GM18861 (cell line): Measurements from ENCODE around the gene CCL24.
"Not testable (repeated sequence)": the region's sequence is repeated elsewhere in the genome, so short reads cannot be mapped to it uniquely, and the experiment has no call there.

Experiments
- ATAC-seq: cut with Tn5 transposase; IDR thresholded peaks from one replicate; pipeline ENCODE4 v1.9.1; 2021; ENCODE audit not compliant: unreplicated experiment

CCL24 gene

GRCh38 chr7:75820688-75821087 lies 7.1 kb upstream of the CCL24 start:
- no peak for ATAC-seq

DNA sequence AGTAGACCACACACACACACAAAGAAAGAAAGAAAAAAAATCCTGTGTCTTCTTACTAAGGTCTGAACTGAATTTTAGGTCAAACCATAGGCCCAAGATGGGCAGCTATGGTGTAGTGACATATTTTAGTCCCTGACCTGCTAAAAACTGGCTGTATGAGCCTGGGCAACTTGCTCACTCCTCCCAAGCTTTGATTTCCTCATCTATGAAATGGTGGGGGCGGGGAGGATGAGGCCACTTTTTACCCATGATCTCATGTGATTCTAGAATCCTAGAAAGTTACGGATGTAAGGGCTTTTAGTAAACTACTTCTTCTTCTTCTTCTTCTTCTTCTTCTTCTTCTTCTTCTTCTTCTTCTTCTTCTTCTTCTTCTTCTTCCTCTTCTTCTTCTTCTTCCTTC lies 6.1 kb upstream of the CCL24 start:
- no peak for ATAC-seq

- no peak for ATAC-seq
Measured at GRCh38 chr7:75818472-75818871, 4.9 kb upstream of the CCL24 start.

DNA sequence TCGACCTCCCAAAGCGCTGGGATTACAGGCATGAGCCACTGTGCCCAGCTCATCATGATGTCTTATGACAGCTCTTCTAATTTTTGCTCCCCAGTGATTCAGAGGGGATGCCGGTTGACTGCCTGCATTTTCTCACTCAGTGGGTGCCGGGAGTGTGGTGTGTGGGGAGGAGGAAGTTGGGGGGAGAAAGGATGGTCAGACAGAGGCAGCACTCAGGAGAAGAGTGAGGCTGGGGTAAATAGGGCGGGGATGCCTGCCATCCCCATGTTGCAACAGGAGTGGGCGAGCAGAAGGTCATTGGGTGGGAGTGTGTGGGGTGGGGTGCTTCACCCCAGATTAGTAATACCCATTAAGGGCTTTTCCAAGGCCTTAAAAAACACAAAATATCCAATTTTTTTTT lies 3.5 kb upstream of the CCL24 start:
- no peak for ATAC-seq

GRCh38 chr7:75815418-75816064 lies 1.9 kb upstream of the CCL24 start:
- ATAC-seq, result no peak

DNA sequence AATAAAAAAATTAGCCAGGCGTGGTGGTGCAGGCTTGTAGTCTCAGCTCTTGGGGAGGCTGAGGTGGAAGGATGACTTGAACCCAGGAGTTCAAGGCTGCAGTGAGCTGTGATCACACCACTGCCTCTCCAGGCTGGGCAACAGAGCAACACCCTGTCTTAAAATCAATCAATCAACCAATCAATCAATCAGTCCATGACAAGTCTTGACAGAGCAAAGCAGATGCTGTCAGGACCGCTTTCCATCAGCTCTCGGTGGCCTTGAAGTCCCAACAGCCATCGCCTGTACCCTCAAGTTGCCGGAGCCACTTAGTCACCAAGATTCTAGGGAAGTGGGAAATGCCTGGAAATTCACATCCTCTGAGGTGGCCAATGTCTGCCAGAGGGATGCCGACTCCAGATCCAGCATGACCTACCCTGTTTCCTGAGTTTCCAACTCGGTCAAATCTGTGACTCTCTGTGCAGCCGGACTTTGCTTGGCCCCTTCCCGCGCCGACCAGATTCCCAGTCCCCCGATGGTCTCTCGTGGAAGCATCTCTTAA lies 871 bp upstream of the CCL24 start:
- no peak for ATAC-seq

- no peak for ATAC-seq
Measured at GRCh38 chr7:75813084-75813483, 522 bp downstream of the CCL24 start.

- ATAC-seq, result no peak
Measured at GRCh38 chr7:75811894-75812678, 1.5 kb downstream of the CCL24 start.

- ATAC-seq, result no peak
Measured at GRCh38 chr7:75809396-75809795, 4.2 kb downstream of the CCL24 start.

- no peak for ATAC-seq
Measured at GRCh38 chr7:75808106-75808505, 5.5 kb downstream of the CCL24 start.

DNA sequence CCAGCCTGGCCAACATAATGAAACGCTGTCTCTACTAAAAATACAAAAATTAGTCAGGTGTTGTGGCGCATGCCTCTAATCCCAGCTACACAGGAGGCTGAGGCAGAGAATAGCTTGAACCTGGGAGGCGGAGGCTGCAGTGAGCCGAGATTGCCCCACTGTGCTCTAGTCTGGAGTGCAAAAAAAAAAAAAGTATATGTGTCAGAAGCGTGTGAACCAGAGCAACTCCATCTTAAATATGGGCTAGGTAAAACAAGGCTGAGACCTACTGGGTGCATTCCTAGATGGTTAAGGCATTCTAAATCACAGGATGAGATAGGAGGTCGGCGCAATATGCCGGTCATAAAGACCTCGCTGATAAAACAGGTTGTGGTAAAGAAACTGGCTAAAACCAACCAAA lies 6.2 kb downstream of the CCL24 start:
- no peak for ATAC-seq

DNA sequence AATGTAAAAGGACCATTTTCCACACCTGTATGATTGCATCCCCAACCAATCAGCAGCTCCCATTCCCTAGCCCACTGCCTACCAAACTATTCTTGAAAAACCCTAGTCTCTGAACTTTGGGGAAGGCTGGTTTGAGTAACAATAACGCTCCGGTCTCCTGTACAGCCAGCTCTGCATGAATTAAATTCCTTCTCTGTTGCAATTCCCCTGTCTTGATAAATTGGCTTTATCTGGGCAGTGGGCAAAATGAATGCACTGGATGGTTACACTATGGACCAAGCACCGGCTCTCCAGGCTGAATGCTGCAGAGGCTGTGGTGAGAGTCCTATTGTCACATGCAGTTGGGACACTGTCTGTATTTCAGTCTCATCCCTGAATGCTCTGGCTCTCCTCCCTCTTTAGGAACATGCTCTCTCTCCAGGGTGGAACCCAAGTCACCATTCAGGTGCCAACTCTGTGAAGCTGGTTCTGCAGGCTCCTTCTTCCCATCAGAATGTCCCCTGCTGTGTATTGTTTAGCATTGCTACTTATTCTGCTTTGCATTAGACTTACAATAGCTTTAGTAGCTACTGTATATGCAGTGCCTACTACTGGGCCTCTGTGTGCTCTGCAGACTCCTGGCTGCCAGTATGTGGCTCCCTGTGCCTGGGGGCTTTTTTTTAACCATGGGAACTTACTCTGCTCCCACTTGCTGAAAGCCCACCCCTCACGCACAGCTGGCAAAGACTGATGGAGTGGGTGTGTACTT lies 6.9 kb downstream of the CCL24 start:
- ATAC-seq, result no peak

- ATAC-seq, result no peak
Measured at GRCh38 chr7:75804705-75805104, 8.9 kb downstream of the CCL24 start.

GRCh38 chr7:75804004-75804403 lies 9.6 kb downstream of the CCL24 start:
- ATAC-seq, result no peak

GRCh38 chr7:75802552-75802821 lies 11.1 kb downstream of the CCL24 start:
- ATAC-seq, result no peak

GRCh38 chr7:75798770-75799169 lies 14.8 kb downstream of the CCL24 start:
- ATAC-seq, result no peak

DNA sequence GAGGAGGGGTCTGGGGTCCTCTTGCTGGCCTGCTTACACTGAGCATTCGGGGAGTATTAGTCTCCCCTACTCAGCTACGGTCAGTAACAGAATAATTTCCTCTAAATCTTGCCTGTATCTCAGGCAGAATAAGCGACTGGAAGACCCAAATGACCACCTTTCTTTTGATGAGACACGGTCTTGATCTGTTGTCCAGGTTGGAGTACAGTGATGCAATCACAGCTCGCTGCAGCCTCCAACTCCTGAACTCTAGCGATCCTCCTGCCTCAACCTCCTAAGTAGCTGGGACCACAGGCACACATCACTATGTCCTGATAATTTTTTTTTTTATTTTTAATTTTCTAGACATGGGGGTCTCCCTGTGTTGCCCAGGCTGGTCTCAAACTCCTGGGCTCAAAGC lies 17.2 kb downstream of the CCL24 start:
- ATAC-seq, result no peak

DNA sequence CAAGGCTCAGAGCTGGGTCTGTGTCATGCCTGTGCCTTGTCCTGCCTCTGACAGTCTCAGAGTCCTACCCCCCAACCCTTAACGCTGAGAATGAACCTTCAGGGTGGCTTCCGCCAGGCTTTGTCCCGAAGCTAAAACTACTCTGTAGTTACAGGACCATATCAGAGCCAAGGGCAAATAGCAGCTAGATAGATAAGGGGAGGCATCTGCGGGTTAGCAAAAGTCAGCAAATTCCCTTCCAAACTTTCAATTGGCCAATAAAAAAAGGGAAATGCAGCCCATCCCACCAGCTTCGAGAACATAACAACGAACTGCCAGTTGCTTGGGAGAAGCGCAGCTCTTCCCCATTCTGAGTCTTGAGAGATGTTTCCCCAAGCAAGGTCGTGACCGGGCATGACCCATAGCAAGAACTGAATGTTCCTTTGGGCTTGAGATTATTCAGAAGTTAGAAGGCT lies 17.7 kb downstream of the CCL24 start:
- no peak for ATAC-seq

- no peak for ATAC-seq
Measured at GRCh38 chr7:75793676-75794075, 19.9 kb downstream of the CCL24 start.

GRCh38 chr7:75792567-75792966 lies 21.0 kb downstream of the CCL24 start:
- ATAC-seq, result not testable (repeated sequence)

DNA sequence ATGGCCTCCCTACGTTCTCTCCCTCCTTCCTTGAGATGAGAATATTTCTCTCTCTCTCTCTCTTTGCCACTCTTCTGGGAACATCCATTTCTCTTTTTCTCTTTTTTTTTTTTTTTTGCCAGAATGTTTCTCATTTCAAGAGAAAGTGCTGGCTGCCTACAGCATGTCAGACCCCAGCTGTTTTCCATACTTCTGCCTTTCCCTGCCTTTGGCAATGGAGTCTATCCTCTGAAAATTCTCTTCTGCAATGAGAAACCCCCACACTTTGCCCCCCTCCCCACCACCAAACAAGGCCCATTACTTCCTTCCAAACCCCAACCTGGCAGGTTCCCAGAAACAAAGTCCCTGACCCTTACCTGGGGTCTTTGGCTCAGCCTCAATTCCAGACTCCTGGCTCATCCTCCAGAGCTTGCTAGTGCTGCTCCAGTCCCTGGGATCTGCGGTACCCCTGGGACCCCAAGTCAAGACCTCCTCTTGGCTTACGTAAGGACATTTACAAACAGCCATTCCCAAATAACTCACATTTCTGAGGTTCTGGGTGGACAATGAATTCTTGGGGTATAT lies 24.2 kb downstream of the CCL24 start:
- ATAC-seq, result no peak
